Colonic mucosa (tissue), 4 donors: Measurements from ENCODE around the gene EGFL6. TPM values are rescaled to one million over a fixed set of nuclear protein-coding genes. Genes with fewer than 3 reads are reported as not detected.

Experiments
- DNase-seq: peaks from one replicate; pipeline ENCODE4 v3.0.0-alpha.2; 2020
- H3K27ac ChIP-seq: fragments of 200-600 bp; one replicate; pipeline ENCODE4 v1.8.0; 2021
- H3K27me3 ChIP-seq: fragments of 200-600 bp; one replicate; pipeline ENCODE4 v1.8.0; 2021
- H3K36me3 ChIP-seq: fragments of 200-600 bp; one replicate; pipeline ENCODE4 v1.8.0; 2021
- H3K4me1 ChIP-seq: fragments of 200-600 bp; one replicate; pipeline ENCODE4 v1.8.0; 2021; ENCODE audit warnings: mild to moderate bottlenecking
- H3K4me3 ChIP-seq: fragments of 200-600 bp; one replicate; pipeline ENCODE4 v1.8.0; 2021
- H3K9ac ChIP-seq, 2 donors: one replicate each; pipeline ENCODE4 v1.7.0; 2013; ENCODE audit warnings: control low read depth in 2 of 2, low read depth in 2 of 2, low read length in 2 of 2
- H3K9me3 ChIP-seq: fragments of 200-600 bp; one replicate; pipeline ENCODE4 v1.8.0; 2021
- CTCF ChIP-seq: fragments of 200-600 bp; IDR thresholded peaks from one replicate; pipeline ENCODE4 v1.8.0; 2022; ENCODE audit warnings: antibody characterized with exemption, mild to moderate bottlenecking
- intact Hi-C: fragments of 100-400 bp; cut with DNase I; formaldehyde crosslinking; loops from one replicate; pipeline ENCODE4 v1.14.1; 2022
- total RNA-seq, 2 donors: library from RNA; stranded (reverse); fragmentation: NEBNext Ultra II Directional in 1 of 2; extraction: Animal tissue kit (Norgen Biotek cat#: 25700) in 1 of 2; gene quantifications; one replicate each; pipeline ENCODE4 v1.2.1, GENCODE V29; 2021
- donor health status: healthy.
- donor health status: DM: no; HTN: no; CAD: no.
- donor health status: DM: no; HTN: no; CAD: no.

The EGFL6 gene
- total RNA-seq, 2 donors from 2014 or later: 0.10 to 0.27 TPM

- no peak overlapping the region for H3K4me3 ChIP-seq
- no peak overlapping the region for H3K9ac ChIP-seq
- intact Hi-C loops: no loop called here
- no peaks in the 10 kb centered on the region for H3K9me3 ChIP-seq
- H3K4me1 ChIP-seq: no peaks in the 10 kb centered on the region
- H3K27ac ChIP-seq: no peak overlapping the region
- no peak for DNase-seq
- H3K36me3 ChIP-seq: no peaks in the 10 kb centered on the region
- TF ChIP-seq CTCF: no peak
- no peaks in the 10 kb centered on the region for H3K27me3 ChIP-seq
Measured at GRCh38 chrX:13590207-13590606, 20.8 kb downstream of the EGFL6 start.

GRCh38 chrX:13590914-13591313 is 21.5 kb downstream of the EGFL6 start:
- H3K4me3 ChIP-seq: no peak overlapping the region
- TF ChIP-seq CTCF: no peak
- no peaks in the 10 kb centered on the region for H3K27me3 ChIP-seq

GRCh38 chrX:13597874-13598273 is 28.5 kb downstream of the EGFL6 start:
- Histone ChIP-seq H3K36me3 (no peaks in the 10 kb centered on the region), H3K27ac (no peak overlapping the region), H3K4me1 (no peaks in the 10 kb centered on the region), H3K9ac (no peak overlapping the region), H3K27me3 (no peaks in the 10 kb centered on the region), H3K9me3 (no peaks in the 10 kb centered on the region), H3K4me3 (no peak overlapping the region)
- intact Hi-C loops: no loop called here
- no peak for DNase-seq
- no peak for TF ChIP-seq CTCF

More at GRCh38 chrX:13590914-13591313, 21.5 kb downstream of the EGFL6 start:
- no peaks in the 10 kb centered on the region for H3K9me3 ChIP-seq
- DNase-seq: no peak
- intact Hi-C loops: no loop called here
- no peak overlapping the region for H3K9ac ChIP-seq
- no peak overlapping the region for H3K27ac ChIP-seq
- H3K4me1 ChIP-seq: no peaks in the 10 kb centered on the region
- H3K36me3 ChIP-seq: no peaks in the 10 kb centered on the region

- intact Hi-C loops: no loop called here
- Histone ChIP-seq H3K27ac (no peak overlapping the region), H3K9ac (no peak overlapping the region), H3K9me3 (no peaks in the 10 kb centered on the region), H3K4me1 (no peaks in the 10 kb centered on the region), H3K27me3 (no peaks in the 10 kb centered on the region), H3K36me3 (no peaks in the 10 kb centered on the region), H3K4me3 (no peak overlapping the region)
- TF ChIP-seq CTCF: no peak
- no peak for DNase-seq
Measured at GRCh38 chrX:13598877-13599276, 29.5 kb downstream of the EGFL6 start.

- no peak for DNase-seq
- H3K27ac ChIP-seq: no peak overlapping the region
- H3K9ac ChIP-seq: no peak overlapping the region
- H3K27me3 ChIP-seq: no peaks in the 10 kb centered on the region
- no peak for TF ChIP-seq CTCF
- no peaks in the 10 kb centered on the region for H3K9me3 ChIP-seq
- no peaks in the 10 kb centered on the region for H3K36me3 ChIP-seq
- intact Hi-C loops: no loop called here
- H3K4me1 ChIP-seq: no peaks in the 10 kb centered on the region
- H3K4me3 ChIP-seq: no peak overlapping the region
Measured at GRCh38 chrX:13599491-13599890, 30.1 kb downstream of the EGFL6 start.

GRCh38 chrX:13605611-13606010 is 36.2 kb downstream of the EGFL6 start:
- TF ChIP-seq CTCF: no peak
- Histone ChIP-seq H3K4me3 (no peak overlapping the region), H3K27me3 (no peaks in the 10 kb centered on the region), H3K4me1 (no peaks in the 10 kb centered on the region), H3K27ac (no peak overlapping the region), H3K36me3 (no peaks in the 10 kb centered on the region), H3K9ac (no peak overlapping the region), H3K9me3 (no peaks in the 10 kb centered on the region)
- intact Hi-C loops: no loop called here
- no peak for DNase-seq
